ENCODE results near the gene RCN2.

The RCN2 gene

GRCh38 chr15:76976572-76977270, 45.2 kb downstream of the RCN2 start:
- no peak overlapping the region for H3K4me3 ChIP-seq (ENCODE audit: low read depth, low read length)
- TF ChIP-seq, protein P1, sequence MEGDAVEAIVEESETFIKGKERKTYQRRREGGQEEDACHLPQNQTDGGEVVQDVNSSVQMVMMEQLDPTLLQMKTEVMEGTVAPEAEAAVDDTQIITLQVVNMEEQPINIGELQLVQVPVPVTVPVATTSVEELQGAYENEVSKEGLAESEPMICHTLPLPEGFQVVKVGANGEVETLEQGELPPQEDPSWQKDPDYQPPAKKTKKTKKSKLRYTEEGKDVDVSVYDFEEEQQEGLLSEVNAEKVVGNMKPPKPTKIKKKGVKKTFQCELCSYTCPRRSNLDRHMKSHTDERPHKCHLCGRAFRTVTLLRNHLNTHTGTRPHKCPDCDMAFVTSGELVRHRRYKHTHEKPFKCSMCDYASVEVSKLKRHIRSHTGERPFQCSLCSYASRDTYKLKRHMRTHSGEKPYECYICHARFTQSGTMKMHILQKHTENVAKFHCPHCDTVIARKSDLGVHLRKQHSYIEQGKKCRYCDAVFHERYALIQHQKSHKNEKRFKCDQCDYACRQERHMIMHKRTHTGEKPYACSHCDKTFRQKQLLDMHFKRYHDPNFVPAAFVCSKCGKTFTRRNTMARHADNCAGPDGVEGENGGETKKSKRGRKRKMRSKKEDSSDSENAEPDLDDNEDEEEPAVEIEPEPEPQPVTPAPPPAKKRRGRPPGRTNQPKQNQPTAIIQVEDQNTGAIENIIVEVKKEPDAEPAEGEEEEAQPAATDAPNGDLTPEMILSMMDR (IDR thresholded peaks at IDR 0.05; ENCODE audit: low read depth, low read length): no peak

DNA sequence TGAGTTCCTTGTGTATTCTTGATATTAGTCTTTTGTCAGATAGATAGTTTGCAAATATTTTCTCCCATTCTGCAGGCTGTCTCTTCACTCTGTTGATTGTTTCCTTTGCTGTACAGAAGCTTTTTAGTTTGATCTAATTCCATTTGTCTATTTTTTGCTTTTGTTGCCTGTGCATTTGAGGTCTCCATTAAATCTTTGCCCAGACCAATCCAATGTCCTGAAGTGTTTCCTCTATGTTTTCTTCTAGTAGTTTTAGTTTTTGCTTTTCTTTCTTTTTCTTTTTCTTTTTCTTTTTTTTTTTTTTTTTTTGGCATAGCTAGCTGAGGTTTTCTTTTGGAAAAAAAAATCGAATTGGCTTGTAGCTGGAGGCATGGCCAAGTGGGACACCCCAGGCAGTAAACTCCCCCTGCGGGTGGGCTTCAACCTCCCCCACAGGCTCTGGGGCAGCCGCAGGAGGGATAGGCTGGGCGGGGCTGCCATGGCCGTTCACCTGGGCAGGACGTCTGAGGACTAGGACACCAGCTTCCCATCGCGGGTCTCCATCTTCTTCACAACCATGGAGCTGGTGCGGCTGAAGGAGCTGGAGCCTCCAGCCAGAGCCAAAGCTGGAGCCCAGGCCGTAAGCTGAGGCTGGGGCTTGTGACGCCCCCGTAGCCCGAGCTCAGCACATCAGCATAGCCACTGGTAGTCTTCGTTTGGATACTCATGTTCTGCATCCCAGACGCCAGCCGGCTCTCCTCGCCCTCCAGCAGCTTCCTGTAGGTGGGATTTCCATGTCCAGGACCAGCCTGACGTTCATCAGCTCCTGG, 47.2 kb downstream of the RCN2 start:
- H3K4me3 ChIP-seq (ENCODE audit: low read depth, low read length): no peak overlapping the region
- TF ChIP-seq, protein P1 (IDR thresholded peaks at IDR 0.05; ENCODE audit: low read depth, low read length): no peak

DNA sequence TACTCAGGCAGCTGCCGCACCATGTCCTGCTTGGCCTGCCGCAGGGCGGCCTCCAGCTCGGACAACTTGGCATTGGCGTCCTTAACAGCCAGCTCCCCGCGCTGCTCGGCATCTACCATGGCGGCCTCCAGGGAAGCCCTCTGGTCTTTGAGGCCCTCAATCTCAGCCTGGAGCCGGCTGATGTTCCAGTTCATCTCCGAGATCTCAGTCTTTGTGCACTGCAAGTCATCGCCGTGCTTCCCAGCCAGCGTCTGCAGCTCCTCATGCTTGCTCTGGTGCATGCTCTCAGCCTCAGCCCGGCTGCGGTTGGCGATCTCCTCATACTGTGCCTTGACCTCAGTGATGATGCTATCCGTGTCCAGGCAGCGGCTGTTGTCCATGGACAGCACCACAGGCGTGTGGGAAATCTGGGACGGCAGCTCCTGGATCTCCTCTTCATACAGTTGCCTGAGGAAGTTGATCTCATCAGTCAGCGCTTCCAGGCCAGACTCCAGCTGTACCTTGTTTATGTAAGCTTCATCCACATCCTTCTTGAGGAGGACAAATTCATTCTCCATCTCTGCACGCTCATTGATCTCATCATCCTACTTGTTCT, 47.9 kb downstream of the RCN2 start:
- H3K4me3 ChIP-seq (ENCODE audit: low read depth, low read length): no peak overlapping the region
- TF ChIP-seq, protein P1 (IDR thresholded peaks at IDR 0.05; ENCODE audit: low read depth, low read length): no peak

DNA sequence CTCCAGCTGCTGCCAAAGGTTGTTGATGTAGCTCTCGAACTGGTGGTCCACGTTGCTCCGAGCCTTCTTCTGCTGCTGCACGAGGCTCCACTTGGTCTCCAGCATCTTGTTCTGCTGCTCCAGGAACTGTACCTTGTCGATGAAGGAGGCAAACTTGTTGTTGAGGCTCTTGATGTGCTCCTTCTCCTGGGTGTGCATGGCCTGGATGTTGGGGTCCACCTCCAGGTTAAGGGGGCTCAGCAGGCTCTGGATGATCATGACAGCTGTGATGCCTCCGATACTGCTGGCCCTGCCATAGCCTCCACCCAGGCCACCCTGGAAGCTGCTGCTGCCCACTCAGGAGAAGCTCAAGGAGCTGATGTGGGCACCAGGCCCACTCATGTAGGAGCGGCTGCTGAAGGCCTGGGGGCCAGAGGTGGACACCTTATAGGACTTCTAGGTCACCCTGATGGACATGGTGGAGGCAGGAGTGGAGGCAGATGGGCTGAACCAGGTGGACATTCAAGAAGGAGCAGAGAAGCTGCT, 48.5 kb downstream of the RCN2 start:
- H3K4me3 ChIP-seq (ENCODE audit: low read depth, low read length): no peak overlapping the region
- TF ChIP-seq, protein P1 (IDR thresholded peaks at IDR 0.05; ENCODE audit: low read depth, low read length): no peak

DNA sequence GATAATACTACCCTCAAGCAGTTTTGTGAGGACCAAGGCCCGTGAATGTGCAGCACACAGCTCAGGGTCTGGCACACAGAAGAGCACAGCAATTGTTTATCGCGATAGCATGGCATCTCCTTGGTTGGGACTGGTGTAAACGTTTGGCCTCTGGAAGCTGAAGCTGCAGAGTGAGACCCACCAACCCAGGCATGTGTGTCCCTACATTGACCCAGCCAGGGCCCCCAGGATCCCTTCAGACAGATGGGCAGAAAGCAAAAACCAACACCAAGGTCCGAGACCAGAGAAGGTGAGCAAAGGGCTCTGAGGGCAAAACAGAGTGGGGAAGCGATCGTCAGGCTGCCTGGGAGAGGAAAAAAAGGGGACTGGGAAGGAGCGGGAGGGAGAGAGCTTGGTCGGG, 50.8 kb downstream of the RCN2 start:
- H3K4me3 ChIP-seq (ENCODE audit: low read depth, low read length): no peak overlapping the region
- TF ChIP-seq, protein P1 (IDR thresholded peaks at IDR 0.05; ENCODE audit: low read depth, low read length): no peak

- TF ChIP-seq, protein P1 (IDR thresholded peaks at IDR 0.05; ENCODE audit: low read depth, low read length): no peak
- no peak overlapping the region for H3K4me3 ChIP-seq (ENCODE audit: low read depth, low read length)
These were observed 51.2 kb downstream of the RCN2 start for GRCh38 chr15:76982756-76983155.

All from WI38 (cell line).